ENCODE results near the gene PPP1R9B. TPM values are rescaled to one million over a fixed set of nuclear protein-coding genes. Genes with fewer than 3 reads are reported as not detected.

The PPP1R9B gene
- total RNA-seq, 4 donors from 2014 or later, result 23.3 to 38.1 (median 30.8) TPM

- TF ChIP-seq CTCF (IDR thresholded peaks at IDR 0.05) (no peak), POLR2A (IDR thresholded peaks at IDR 0.05) (no peak), POLR2AphosphoS5 (IDR thresholded peaks at IDR 0.05) (no peak)
- Histone ChIP-seq H3K9me3 (no peaks in the 10 kb centered on the region), H3K4me3 (no peak overlapping the region), H3K27me3 (no peaks in the 10 kb centered on the region), H3K4me1 (peaks cover 4 to 48% (median 15%) of the 10 kb centered on the region in 3 donors), H3K36me3 (peaks cover 0 to 56% of the 10 kb centered on the region in 2 donors), H3K27ac (peak overlapping the region; percentile 37 to 83 (median 82))
- 60% methylated on average over 3 of the region's 19 CpGs; no CpG with 5 or more reads in 1 of the 2 donors for WGBS, 2 donors (ENCODE audit: low coverage in 1 of 2)
- ATAC-seq, result peak; percentile 2
Observed at GRCh38 chr17:50110591-50111349, 39.7 kb downstream of the PPP1R9B start.

- no peaks in the 10 kb centered on the region for H3K9me3 ChIP-seq
- H3K4me3 ChIP-seq, result no peak overlapping the region
- ATAC-seq, result no peak
- H3K4me1 ChIP-seq, result peaks cover 4 to 43% (median 15%) of the 10 kb centered on the region in 3 donors
- TF ChIP-seq POLR2AphosphoS5 (IDR thresholded peaks at IDR 0.05), result no peak
- no peak for TF ChIP-seq EP300 (IDR thresholded peaks at IDR 0.05)
- no peak for TF ChIP-seq POLR2A (IDR thresholded peaks at IDR 0.05)
- no peak for TF ChIP-seq CTCF (IDR thresholded peaks at IDR 0.05)
- H3K27ac ChIP-seq, result peak overlapping the region in 2 of 4 donors; percentile 83
- 40% methylated on average over 1 of the region's 19 CpGs; no CpG with 5 or more reads in 1 of the 2 donors for WGBS, 2 donors (ENCODE audit: low coverage in 1 of 2)
- H3K36me3 ChIP-seq, result peaks cover 0 to 66% of the 10 kb centered on the region in 2 donors
- H3K27me3 ChIP-seq, result no peaks in the 10 kb centered on the region
Observed at GRCh38 chr17:50109785-50110184, 40.7 kb downstream of the PPP1R9B start.

- TF ChIP-seq POLR2A (IDR thresholded peaks at IDR 0.05), result no peak
- TF ChIP-seq EP300 (IDR thresholded peaks at IDR 0.05), result no peak
- no peak for TF ChIP-seq POLR2AphosphoS5 (IDR thresholded peaks at IDR 0.05)
- TF ChIP-seq CTCF (IDR thresholded peaks at IDR 0.05), result no peak
- Histone ChIP-seq H3K4me1 (peaks cover 4 to 42% (median 15%) of the 10 kb centered on the region in 3 donors), H3K4me3 (no peak overlapping the region), H3K27me3 (no peaks in the 10 kb centered on the region), H3K36me3 (peaks cover 0 to 72% of the 10 kb centered on the region in 2 donors), H3K9me3 (no peaks in the 10 kb centered on the region), H3K27ac (peak overlapping the region in 1 of 4 donors; percentile 83)
- WGBS, 2 donors (ENCODE audit: low coverage in 1 of 2), result 79% methylated on average over 5 of the region's 7 CpGs; no CpG with 5 or more reads in 1 of the 2 donors
- ATAC-seq, result no peak
Observed at GRCh38 chr17:50109207-50109606, 41.3 kb downstream of the PPP1R9B start.

- Histone ChIP-seq H3K27ac (peak overlapping the region in 1 of 4 donors; percentile 26), H3K4me1 (peaks cover 4 to 42% (median 15%) of the 10 kb centered on the region in 3 donors), H3K27me3 (no peaks in the 10 kb centered on the region), H3K9me3 (no peaks in the 10 kb centered on the region), H3K36me3 (peaks cover 0 to 79% of the 10 kb centered on the region in 2 donors), H3K4me3 (no peak overlapping the region)
- no peak for ATAC-seq
- no peak for TF ChIP-seq EP300 (IDR thresholded peaks at IDR 0.05)
- TF ChIP-seq POLR2AphosphoS5 (IDR thresholded peaks at IDR 0.05), result no peak
- TF ChIP-seq CTCF (IDR thresholded peaks at IDR 0.05), result no peak
- no peak for TF ChIP-seq POLR2A (IDR thresholded peaks at IDR 0.05)
- 62 to 100% methylated on average over 2 to 3 of the region's 9 CpGs for WGBS, 2 donors (ENCODE audit: low coverage in 1 of 2)
Observed at GRCh38 chr17:50108556-50108955, 41.9 kb downstream of the PPP1R9B start.
